ENCODE measurements around the gene FGD6.
"Not testable (repeated sequence)": the region's sequence is repeated elsewhere in the genome, so short reads cannot be mapped to it uniquely, and the experiment has no call there.

Gene FGD6

GRCh38 chr12:95198914-95199313 is 18.4 kb downstream of the FGD6 start:
- Histone ChIP-seq H3K4me2 (ENCODE audit: low read length) (no peak overlapping the region), H3K36me3 (ENCODE audit: control insufficient read depth, insufficient read depth, low read length) (no peaks in the 10 kb centered on the region), H3K9ac (ENCODE audit: low read length) (no peak overlapping the region), H3K79me1 (ENCODE audit: low read length) (peaks cover 6% of the 10 kb centered on the region), H3K4me1 (ENCODE audit: control insufficient read depth, low read depth, low read length) (peaks cover 11% of the 10 kb centered on the region), H3K4ac (ENCODE audit: low read depth, low read length) (no peak overlapping the region), H4K8ac (ENCODE audit: low read depth, low read length) (no peak overlapping the region), H3K18ac (ENCODE audit: low read length) (no peak overlapping the region), H3K56ac (ENCODE audit: low read length) (no peak overlapping the region), H3K4me3 (ENCODE audit: low read length) (no peak overlapping the region), H2BK120ac (ENCODE audit: low read depth, low read length) (no peak overlapping the region), H2BK5ac (ENCODE audit: low read length) (no peak overlapping the region), H4K5ac (ENCODE audit: low read length) (peak overlapping the region; percentile 42), H3K79me2 (ENCODE audit: control insufficient read depth, insufficient read depth, low read length) (peaks cover 31% of the 10 kb centered on the region), H3K27ac (ENCODE audit: low read depth, low read length) (no peak overlapping the region), H3K23ac (ENCODE audit: low read length) (no peak overlapping the region), H2AK5ac (ENCODE audit: low read length) (no peak overlapping the region), H2BK15ac (replicated peaks; ENCODE audit: low read depth) (no peak overlapping the region), H3K27me3 (ENCODE audit: insufficient read depth, low read length, poor library complexity) (no peaks in the 10 kb centered on the region)
- WGBS (ENCODE audit: extremely low coverage, insufficient coverage, low lambda C conversion rate): no CpG with 5 or more reads among the region's 4 CpGs
- DNase-seq: no peak

GRCh38 chr12:95197636-95198035 is 19.6 kb downstream of the FGD6 start:
- Histone ChIP-seq H3K4me1 (ENCODE audit: control insufficient read depth, low read depth, low read length) (peaks cover 5% of the 10 kb centered on the region), H3K9ac (ENCODE audit: low read length) (no peak overlapping the region), H3K56ac (ENCODE audit: low read length) (no peak overlapping the region), H3K23ac (ENCODE audit: low read length) (no peak overlapping the region), H4K5ac (ENCODE audit: low read length) (no peak overlapping the region), H3K79me1 (ENCODE audit: low read length) (peaks cover 8% of the 10 kb centered on the region), H3K79me2 (ENCODE audit: control insufficient read depth, insufficient read depth, low read length) (peaks cover 28% of the 10 kb centered on the region), H2AK5ac (ENCODE audit: low read length) (no peak overlapping the region), H2BK120ac (ENCODE audit: low read depth, low read length) (no peak overlapping the region), H3K18ac (ENCODE audit: low read length) (no peak overlapping the region), H3K36me3 (ENCODE audit: control insufficient read depth, insufficient read depth, low read length) (no peaks in the 10 kb centered on the region), H2BK5ac (ENCODE audit: low read length) (no peak overlapping the region), H3K27me3 (ENCODE audit: insufficient read depth, low read length, poor library complexity) (no peaks in the 10 kb centered on the region), H3K4ac (ENCODE audit: low read depth, low read length) (no peak overlapping the region), H2BK15ac (replicated peaks; ENCODE audit: low read depth) (no peak overlapping the region), H3K27ac (ENCODE audit: low read depth, low read length) (no peak overlapping the region), H3K4me3 (ENCODE audit: low read length) (no peak overlapping the region), H3K4me2 (ENCODE audit: low read length) (no peak overlapping the region), H4K8ac (ENCODE audit: low read depth, low read length) (no peak overlapping the region)
- DNase-seq: no peak
- no CpG with 5 or more reads among the region's 2 CpGs for WGBS (ENCODE audit: extremely low coverage, insufficient coverage, low lambda C conversion rate)

GRCh38 chr12:95196875-95197569 is 20.2 kb downstream of the FGD6 start:
- H3K4me3 ChIP-seq (ENCODE audit: low read length); H3K27me3 ChIP-seq (ENCODE audit: insufficient read depth, low read length, poor library complexity); H3K27ac ChIP-seq (ENCODE audit: low read depth, low read length); H4K5ac ChIP-seq (ENCODE audit: low read length); H3K4me1 ChIP-seq (ENCODE audit: control insufficient read depth, low read depth, low read length); H3K56ac ChIP-seq (ENCODE audit: low read length); H2BK120ac ChIP-seq (ENCODE audit: low read depth, low read length); H3K23ac ChIP-seq (ENCODE audit: low read length); H3K9ac ChIP-seq (ENCODE audit: low read length); H3K4ac ChIP-seq (ENCODE audit: low read depth, low read length); H2BK15ac ChIP-seq (replicated peaks; ENCODE audit: low read depth); H3K36me3 ChIP-seq (ENCODE audit: control insufficient read depth, insufficient read depth, low read length); H3K18ac ChIP-seq (ENCODE audit: low read length); H2BK5ac ChIP-seq (ENCODE audit: low read length); H4K8ac ChIP-seq (ENCODE audit: low read depth, low read length); H2AK5ac ChIP-seq (ENCODE audit: low read length); DNase-seq; H3K4me2 ChIP-seq (ENCODE audit: low read length): not testable (repeated sequence)
- WGBS (ENCODE audit: extremely low coverage, insufficient coverage, low lambda C conversion rate): no CpG with 5 or more reads among the region's 7 CpGs
- Histone ChIP-seq H3K79me1 (ENCODE audit: low read length) (peaks cover 11% of the 10 kb centered on the region), H3K79me2 (ENCODE audit: control insufficient read depth, insufficient read depth, low read length) (peaks cover 24% of the 10 kb centered on the region)

GRCh38 chr12:95195122-95195521 is 22.1 kb downstream of the FGD6 start:
- Histone ChIP-seq H3K9ac (ENCODE audit: low read length) (no peak overlapping the region), H4K5ac (ENCODE audit: low read length) (no peak overlapping the region), H3K18ac (ENCODE audit: low read length) (no peak overlapping the region), H3K4me3 (ENCODE audit: low read length) (no peak overlapping the region), H3K36me3 (ENCODE audit: control insufficient read depth, insufficient read depth, low read length) (no peaks in the 10 kb centered on the region), H3K23ac (ENCODE audit: low read length) (no peak overlapping the region), H3K4ac (ENCODE audit: low read depth, low read length) (no peak overlapping the region), H3K79me2 (ENCODE audit: control insufficient read depth, insufficient read depth, low read length) (peaks cover 14% of the 10 kb centered on the region), H4K8ac (ENCODE audit: low read depth, low read length) (no peak overlapping the region), H3K56ac (ENCODE audit: low read length) (no peak overlapping the region), H3K79me1 (ENCODE audit: low read length) (peaks cover 11% of the 10 kb centered on the region), H3K27me3 (ENCODE audit: insufficient read depth, low read length, poor library complexity) (no peaks in the 10 kb centered on the region), H2AK5ac (ENCODE audit: low read length) (no peak overlapping the region), H3K4me2 (ENCODE audit: low read length) (no peak overlapping the region), H2BK15ac (replicated peaks; ENCODE audit: low read depth) (no peak overlapping the region), H3K4me1 (ENCODE audit: control insufficient read depth, low read depth, low read length) (no peaks in the 10 kb centered on the region), H2BK120ac (ENCODE audit: low read depth, low read length) (no peak overlapping the region), H3K27ac (ENCODE audit: low read depth, low read length) (no peak overlapping the region), H2BK5ac (ENCODE audit: low read length) (no peak overlapping the region)
- no CpG with 5 or more reads among the region's 3 CpGs for WGBS (ENCODE audit: extremely low coverage, insufficient coverage, low lambda C conversion rate)
- peak; percentile 57 for DNase-seq

GRCh38 chr12:95193139-95193538 is 24.1 kb downstream of the FGD6 start:
- H3K23ac ChIP-seq (ENCODE audit: low read length): no peak overlapping the region
- no peak overlapping the region for H4K8ac ChIP-seq (ENCODE audit: low read depth, low read length)
- H4K5ac ChIP-seq (ENCODE audit: low read length): no peak overlapping the region
- no peak overlapping the region for H2BK15ac ChIP-seq (replicated peaks; ENCODE audit: low read depth)
- no peaks in the 10 kb centered on the region for H3K36me3 ChIP-seq (ENCODE audit: control insufficient read depth, insufficient read depth, low read length)
- peaks cover 7% of the 10 kb centered on the region for H3K79me1 ChIP-seq (ENCODE audit: low read length)
- WGBS (ENCODE audit: extremely low coverage, insufficient coverage, low lambda C conversion rate): no CpG with 5 or more reads among the region's 3 CpGs
- DNase-seq: no peak
- H3K4me1 ChIP-seq (ENCODE audit: control insufficient read depth, low read depth, low read length): no peaks in the 10 kb centered on the region
- peaks cover 8% of the 10 kb centered on the region for H3K79me2 ChIP-seq (ENCODE audit: control insufficient read depth, insufficient read depth, low read length)
- no peak overlapping the region for H2BK120ac ChIP-seq (ENCODE audit: low read depth, low read length)
- no peak overlapping the region for H3K4me3 ChIP-seq (ENCODE audit: low read length)
- H3K27ac ChIP-seq (ENCODE audit: low read depth, low read length): no peak overlapping the region
- H2BK5ac ChIP-seq (ENCODE audit: low read length): no peak overlapping the region
- no peaks in the 10 kb centered on the region for H3K27me3 ChIP-seq (ENCODE audit: insufficient read depth, low read length, poor library complexity)
- no peak overlapping the region for H3K4me2 ChIP-seq (ENCODE audit: low read length)
- no peak overlapping the region for H3K4ac ChIP-seq (ENCODE audit: low read depth, low read length)
- H2AK5ac ChIP-seq (ENCODE audit: low read length): no peak overlapping the region
- no peak overlapping the region for H3K18ac ChIP-seq (ENCODE audit: low read length)
- no peak overlapping the region for H3K9ac ChIP-seq (ENCODE audit: low read length)
- H3K56ac ChIP-seq (ENCODE audit: low read length): no peak overlapping the region

- Histone ChIP-seq H3K79me1 (ENCODE audit: low read length) (peaks cover 8% of the 10 kb centered on the region), H3K9ac (ENCODE audit: low read length) (no peak overlapping the region), H3K18ac (ENCODE audit: low read length) (no peak overlapping the region), H3K27ac (ENCODE audit: low read depth, low read length) (no peak overlapping the region), H3K36me3 (ENCODE audit: control insufficient read depth, insufficient read depth, low read length) (no peaks in the 10 kb centered on the region), H3K56ac (ENCODE audit: low read length) (no peak overlapping the region), H3K4me3 (ENCODE audit: low read length) (no peak overlapping the region), H2BK120ac (ENCODE audit: low read depth, low read length) (no peak overlapping the region), H4K8ac (ENCODE audit: low read depth, low read length) (no peak overlapping the region), H4K5ac (ENCODE audit: low read length) (no peak overlapping the region), H3K23ac (ENCODE audit: low read length) (no peak overlapping the region), H2BK15ac (replicated peaks; ENCODE audit: low read depth) (no peak overlapping the region), H2AK5ac (ENCODE audit: low read length) (no peak overlapping the region), H3K4me2 (ENCODE audit: low read length) (no peak overlapping the region), H3K79me2 (ENCODE audit: control insufficient read depth, insufficient read depth, low read length) (peaks cover 6% of the 10 kb centered on the region), H2BK5ac (ENCODE audit: low read length) (no peak overlapping the region), H3K4me1 (ENCODE audit: control insufficient read depth, low read depth, low read length) (no peaks in the 10 kb centered on the region), H3K4ac (ENCODE audit: low read depth, low read length) (no peak overlapping the region), H3K27me3 (ENCODE audit: insufficient read depth, low read length, poor library complexity) (no peaks in the 10 kb centered on the region)
- no peak for DNase-seq
These were observed 25.0 kb downstream of the FGD6 start for GRCh38 chr12:95192271-95192670.

Data from mesendoderm (in vitro differentiated cells).